Aorta (tissue), 5 donors: ENCODE results near the gene MINDY2. TPM values are rescaled to one million over a fixed set of nuclear protein-coding genes. Genes with fewer than 3 reads are reported as not detected.
"Not testable (repeated sequence)": the region's sequence is repeated elsewhere in the genome, so short reads cannot be mapped to it uniquely, and the experiment has no call there.

Source experiments
- ATAC-seq: fragments of 200-7000 bp; cut with Tn5 transposase; one replicate; pipeline ENCODE4 v1.9.1; 2022; ENCODE audit warnings: moderate library complexity; ENCODE audit not compliant: low FRiP score
- DNase-seq, 2 donors: peaks; one replicate each; pipeline ENCODE4 v3.0.0-alpha.2; 2020
- H3K27ac ChIP-seq, 2 donors: one replicate each; pipeline ENCODE4 v1.5.1; 2013; ENCODE audit warnings: low read length in 2 of 2, mild to moderate bottlenecking in 2 of 2, moderate library complexity in 2 of 2, control low read depth in 1 of 2, inconsistent platforms in 1 of 2, low read depth in 1 of 2
- H3K27me3 ChIP-seq, 2 donors: one replicate each; pipeline ENCODE4 v1.6.1; 2013; ENCODE audit warnings: control low read depth in 1 of 2, low read length in 1 of 2, mild to moderate bottlenecking in 1 of 2, moderate library complexity in 1 of 2; ENCODE audit not compliant: insufficient read depth in 2 of 2, control insufficient read depth in 1 of 2
- H3K36me3 ChIP-seq, 2 donors: one replicate each; pipeline ENCODE4 v1.6.1; 2013; ENCODE audit warnings: control low read depth in 1 of 2, low read length in 1 of 2, mild to moderate bottlenecking in 1 of 2; ENCODE audit not compliant: insufficient read depth in 2 of 2, control insufficient read depth in 1 of 2
- H3K4me1 ChIP-seq, 2 donors: one replicate each; pipeline ENCODE4 v1.6.1; 2013; ENCODE audit warnings: low read length in 2 of 2, control low read depth in 1 of 2, mild to moderate bottlenecking in 1 of 2, moderate library complexity in 1 of 2; ENCODE audit not compliant: insufficient read depth in 2 of 2, control insufficient read depth in 1 of 2
- H3K4me3 ChIP-seq, 2 donors: one replicate each; pipeline ENCODE4 v1.5.1; 2013; ENCODE audit warnings: low read length in 2 of 2, control low read depth in 1 of 2, mild to moderate bottlenecking in 1 of 2
- H3K9me3 ChIP-seq: one replicate; pipeline ENCODE4 v1.6.1; 2013; ENCODE audit warnings: mild to moderate bottlenecking, low read length; ENCODE audit not compliant: control insufficient read depth
- WGBS, 2 donors: extraction: QIAGEN DNeasy Blood & Tissue Kit; methylation state at CpG; one replicate each; pipeline ENCODE4 v1.1.7; 2013; 5-methylcytosine and 5-hydroxymethylcytosine counted together
- intact Hi-C, 2 donors: fragments of 100-400 bp; cut with DNase I; formaldehyde crosslinking; loops; one replicate each; pipeline versions ENCODE4 v1.14.2 to v1.15.0; 2022
- polyA plus RNA-seq, 2 donors: library from polyadenylated mRNA; stranded (reverse); fragments of 200-250 nt; gene quantifications; one replicate each; pipeline ENCODE4 v1.2.3, GENCODE V29; 2013
- total RNA-seq, 2 donors: library from RNA; stranded (reverse); fragmentation: NEBNext Ultra II Directional; extraction: Animal tissue kit (Norgen Biotek cat#: 25700); gene quantifications; one replicate each; pipeline ENCODE4 v1.2.1, GENCODE V29; 2021
- donor health status: healthy with polysubstance abuse.
- donor health status: Bipolar disorder and iron deficiency.
- donor health status: DM: no; HTN: no; CAD: no.
- donor health status: DM: no; HTN: no; CAD: no.
- donor health status: DM: yes; HTN: yes; CAD: no.

MINDY2 gene
- total and polyA plus RNA-seq, 4 donors: 10.1 to 48.0 (median 28.4) TPM

DNA sequence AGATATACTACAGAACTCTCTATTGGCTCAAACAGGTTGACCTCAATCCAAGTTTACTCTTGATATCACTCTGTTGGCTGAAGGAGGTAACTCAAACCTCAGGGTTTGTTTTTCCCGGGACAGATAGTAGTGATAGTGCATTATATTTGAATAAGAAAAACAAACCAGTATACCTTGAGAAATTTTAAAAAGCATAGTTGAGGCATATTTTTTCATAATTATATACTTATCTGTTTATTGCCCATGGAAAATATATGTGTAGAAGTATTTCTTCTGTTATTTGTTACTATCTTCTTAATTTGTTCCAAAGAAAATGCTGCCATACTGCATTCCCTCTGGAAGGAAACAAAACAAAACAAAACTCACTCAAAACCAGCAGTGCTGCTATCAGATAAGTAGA is 85.5 kb downstream of the MINDY2 start:
- intact Hi-C loops, H3K9me3 ChIP-seq, H3K27me3 ChIP-seq, H3K4me1 ChIP-seq, H3K4me3 ChIP-seq, ATAC-seq, H3K36me3 ChIP-seq, DNase-seq, H3K27ac ChIP-seq: not testable (repeated sequence)
- WGBS, 2 donors: 14 to 29% methylated on average over 1 of the region's 1 CpG

DNA sequence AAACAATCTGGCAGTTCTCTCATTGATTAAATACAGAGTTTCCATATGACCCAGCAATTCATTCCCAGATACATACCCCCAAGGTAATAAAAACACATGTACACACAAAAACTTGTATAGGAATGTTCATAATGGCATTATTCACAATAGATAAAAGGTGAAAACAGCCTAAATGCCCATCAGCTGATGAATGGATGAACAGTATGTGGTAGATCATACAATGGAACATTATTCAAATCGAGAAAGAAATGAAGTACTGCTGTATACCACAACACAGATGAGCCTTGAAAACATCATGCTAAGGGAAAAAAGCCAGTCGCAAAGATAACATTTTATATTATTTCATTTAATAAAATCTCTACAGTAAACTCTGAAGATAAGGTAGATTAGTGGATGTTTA is 91.2 kb downstream of the MINDY2 start:
- Histone ChIP-seq H3K9me3 (no peaks in the 10 kb centered on the region), H3K27me3 (no peaks in the 10 kb centered on the region), H3K36me3 (no peaks in the 10 kb centered on the region), H3K4me3 (no peak overlapping the region), H3K4me1 (no peaks in the 10 kb centered on the region), H3K27ac (no peak overlapping the region)
- intact Hi-C loops: no loop called here
- 86 to 95% methylated on average over 2 of the region's 2 CpGs for WGBS, 2 donors
- DNase-seq (no peak), ATAC-seq (no peak)

DNA sequence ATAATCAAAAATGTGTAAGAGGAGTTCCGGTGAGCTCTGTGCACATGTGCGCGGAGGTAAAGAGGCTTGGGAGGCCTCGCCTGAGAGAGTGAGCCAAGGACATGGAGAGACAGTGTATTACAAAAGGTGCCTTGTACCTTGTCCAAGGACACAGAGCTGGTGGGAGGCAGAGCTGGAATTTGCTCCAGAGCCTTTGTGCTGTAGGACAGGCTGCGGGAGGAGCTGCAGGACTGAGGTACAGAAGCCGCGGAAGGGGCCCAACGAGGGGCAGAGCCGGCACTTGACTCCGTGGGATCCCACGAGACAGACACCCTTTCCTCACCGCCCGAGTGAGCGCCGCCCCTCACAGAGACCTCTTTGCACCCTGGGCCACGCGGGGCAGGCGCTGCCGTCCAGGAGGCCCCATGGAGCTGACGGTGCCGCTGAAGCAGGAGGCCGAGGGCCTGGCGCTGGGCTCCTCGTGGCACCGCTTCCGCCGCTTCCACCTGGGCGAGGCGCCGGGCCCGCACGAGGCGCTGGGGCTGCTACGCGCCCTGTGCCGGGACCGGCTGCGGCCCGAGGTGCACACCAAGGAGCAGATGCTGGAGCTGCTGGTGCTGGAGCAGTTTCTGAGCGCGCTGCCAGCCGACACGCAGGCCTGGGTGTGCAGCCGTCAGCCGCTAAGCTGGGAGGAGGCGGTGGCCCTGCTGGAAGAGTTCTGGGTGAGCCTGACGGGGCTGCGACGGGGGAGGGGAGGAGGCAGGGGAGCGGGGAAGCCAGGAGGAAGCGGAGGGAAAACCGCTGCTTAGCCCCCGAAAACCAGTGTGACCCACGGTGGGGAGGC is 93.7 kb downstream of the MINDY2 start:
- no peaks in the 10 kb centered on the region for H3K36me3 ChIP-seq
- no peaks in the 10 kb centered on the region for H3K4me1 ChIP-seq
- no peaks in the 10 kb centered on the region for H3K27me3 ChIP-seq
- peak; percentile 60 to 82 for DNase-seq
- intact Hi-C loops: no loop called here
- no peak overlapping the region for H3K4me3 ChIP-seq
- no peak overlapping the region for H3K27ac ChIP-seq
- 14 to 15% methylated on average over 54 of the region's 54 CpGs for WGBS, 2 donors
- ATAC-seq: peak; percentile 72
- H3K9me3 ChIP-seq: no peaks in the 10 kb centered on the region

DNA sequence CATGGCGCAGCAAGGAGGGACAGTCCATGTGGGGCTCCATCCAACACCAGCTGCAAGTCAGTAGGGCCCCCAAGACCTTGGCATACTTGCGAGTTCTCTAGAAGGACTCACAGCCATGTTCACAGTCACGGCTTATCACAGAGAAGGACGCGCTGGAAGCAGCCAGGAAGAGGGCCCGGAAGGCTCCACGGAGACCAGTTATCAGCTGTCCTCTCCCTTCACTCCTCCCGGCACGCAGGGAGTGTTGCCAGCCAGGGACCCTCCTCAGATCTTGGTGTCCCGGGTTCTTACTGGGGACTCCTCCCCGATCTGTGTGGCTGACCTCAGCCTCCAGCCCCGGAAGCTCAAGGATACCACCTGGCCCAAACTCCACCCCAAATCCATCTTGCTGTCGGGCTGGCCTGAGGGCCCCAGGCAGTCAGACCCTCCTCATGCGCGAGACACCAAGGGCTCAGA is 94.4 kb downstream of the MINDY2 start:
- WGBS, 2 donors: 68% methylated on average over 15 of the region's 15 CpGs
- intact Hi-C loops: no loop called here

DNA sequence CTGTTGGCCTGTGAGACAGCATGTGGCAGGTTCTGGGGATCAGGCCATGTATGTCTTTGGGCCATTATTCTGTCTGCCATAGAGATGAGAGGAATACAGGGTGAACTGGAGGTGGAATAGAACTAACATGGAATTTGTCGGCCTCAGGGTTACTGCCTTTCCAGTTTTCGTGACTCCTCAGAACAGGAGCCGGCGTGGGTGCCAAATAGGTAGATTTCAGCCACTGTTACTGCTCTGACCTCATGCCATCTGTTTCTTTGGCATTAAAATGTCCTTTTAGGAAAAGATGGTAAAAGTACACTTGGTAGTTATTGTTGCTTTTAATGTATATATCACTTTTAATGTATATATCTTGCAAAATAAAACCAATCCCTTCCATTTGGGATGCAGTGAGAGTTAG is 96.8 kb downstream of the MINDY2 start:
- intact Hi-C loops: no loop called here
- ATAC-seq: no peak

More for the DNA sequence above, 94.4 kb downstream of the MINDY2 start:
- ATAC-seq: peak; percentile 24
- Histone ChIP-seq H3K27me3 (no peaks in the 10 kb centered on the region), H3K4me3 (no peak overlapping the region), H3K36me3 (no peaks in the 10 kb centered on the region), H3K9me3 (no peaks in the 10 kb centered on the region), H3K4me1 (no peaks in the 10 kb centered on the region), H3K27ac (no peak overlapping the region)
- no peak for DNase-seq

DNA sequence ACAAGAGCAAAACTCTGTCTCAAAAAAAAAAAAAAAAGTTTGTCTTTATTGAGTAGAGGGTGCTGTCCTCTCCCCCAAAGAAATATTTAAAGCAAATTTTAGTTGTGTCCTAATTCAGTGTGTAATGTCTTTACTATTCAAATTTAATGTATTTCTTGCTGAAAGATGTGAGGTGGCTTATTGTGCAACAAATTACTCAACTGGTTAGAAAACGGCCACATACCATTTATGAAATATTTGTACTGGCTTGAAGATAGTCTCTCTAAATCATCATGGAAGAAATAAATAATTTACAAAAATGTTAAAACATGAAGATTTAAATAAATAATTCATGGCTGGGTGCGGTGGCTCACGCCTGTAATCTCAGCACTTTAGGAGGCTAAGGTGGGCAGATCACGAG is 99.3 kb downstream of the MINDY2 start:
- Histone ChIP-seq H3K27ac (no peak overlapping the region), H3K36me3 (no peaks in the 10 kb centered on the region), H3K27me3 (no peaks in the 10 kb centered on the region), H3K9me3 (no peaks in the 10 kb centered on the region), H3K4me3 (no peak overlapping the region), H3K4me1 (no peaks in the 10 kb centered on the region)
- WGBS, 2 donors: 88 to 90% methylated on average over 4 of the region's 4 CpGs
- intact Hi-C loops: no loop called here
- ATAC-seq (no peak), DNase-seq (no peak)

More for the DNA sequence above, 96.8 kb downstream of the MINDY2 start:
- no peak overlapping the region for H3K4me3 ChIP-seq
- H3K27me3 ChIP-seq: no peaks in the 10 kb centered on the region
- 95 to 97% methylated on average over 4 of the region's 4 CpGs for WGBS, 2 donors
- no peak for DNase-seq
- H3K27ac ChIP-seq: no peak overlapping the region
- H3K9me3 ChIP-seq: no peaks in the 10 kb centered on the region
- no peaks in the 10 kb centered on the region for H3K4me1 ChIP-seq
- no peaks in the 10 kb centered on the region for H3K36me3 ChIP-seq

DNA sequence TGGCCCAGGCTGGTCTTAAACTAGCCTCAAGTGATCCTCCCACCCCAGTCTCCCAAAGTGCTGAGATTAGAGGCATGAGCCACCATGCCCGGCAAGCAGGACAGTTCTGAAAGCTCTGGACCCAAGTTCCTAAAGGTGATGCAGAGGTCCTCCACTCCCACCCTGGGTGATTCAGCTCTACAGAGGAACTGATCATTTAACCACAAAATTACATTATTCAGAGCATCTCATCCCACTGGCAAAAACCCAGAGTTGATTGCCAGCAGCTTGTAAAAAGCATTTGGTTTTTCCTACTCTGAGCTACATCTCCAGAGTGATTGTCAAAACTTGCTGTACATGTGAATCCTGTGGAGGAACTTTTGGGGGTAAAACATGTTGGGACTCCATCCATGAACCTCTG is 102.2 kb downstream of the MINDY2 start:
- no peaks in the 10 kb centered on the region for H3K4me1 ChIP-seq
- DNase-seq (no peak), ATAC-seq (no peak)
- no peaks in the 10 kb centered on the region for H3K9me3 ChIP-seq
- H3K4me3 ChIP-seq: no peak overlapping the region
- H3K36me3 ChIP-seq: no peaks in the 10 kb centered on the region
- H3K27ac ChIP-seq: no peak overlapping the region
- H3K27me3 ChIP-seq: no peaks in the 10 kb centered on the region
- intact Hi-C loops: no loop called here
- 82 to 86% methylated on average over 1 of the region's 1 CpG for WGBS, 2 donors

DNA sequence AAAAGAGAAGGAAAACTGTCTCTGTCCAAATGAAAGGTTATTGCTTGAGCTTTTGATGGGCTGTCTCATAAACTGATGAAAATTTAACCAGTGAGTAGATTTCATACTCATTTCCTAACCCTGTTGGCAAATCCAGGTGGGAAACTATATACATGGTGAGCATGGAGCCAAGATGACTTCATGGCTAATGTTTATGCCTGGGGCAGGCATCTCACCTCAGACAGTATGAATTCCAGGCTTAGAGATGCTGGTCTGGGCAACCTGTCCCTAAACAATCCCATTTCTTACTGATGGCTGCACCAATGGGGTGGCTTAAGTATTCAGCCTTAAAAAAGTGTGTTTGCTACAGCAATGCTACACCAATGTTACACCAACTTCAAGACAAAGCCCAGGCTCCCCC is 104.2 kb downstream of the MINDY2 start:
- intact Hi-C loops: no loop called here
- H3K4me1 ChIP-seq: no peaks in the 10 kb centered on the region
- no peak for ATAC-seq
- H3K4me3 ChIP-seq: no peak overlapping the region
- H3K36me3 ChIP-seq: peaks cover 0 to 7% of the 10 kb centered on the region in 2 donors
- H3K27ac ChIP-seq: no peak overlapping the region
- DNase-seq: no peak
- H3K27me3 ChIP-seq: no peaks in the 10 kb centered on the region
- no peaks in the 10 kb centered on the region for H3K9me3 ChIP-seq
